KOPT-K1 (cell line): ENCODE measurements around the gene LDAH.

Source experiments
- H3K27ac ChIP-seq: fragments of 200-600 bp; sonication (generic); 2 replicates; pipeline ENCODE4 v1.5.1; 2016; ENCODE audit warnings: antibody characterized with exemption, mild to moderate bottlenecking, low read depth, low read length; ENCODE audit not compliant: poor library complexity, severe bottlenecking
- H3K36me3 ChIP-seq: fragments of 200-600 bp; sonication (generic); 2 replicates; pipeline ENCODE4 v1.5.1; 2017; ENCODE audit warnings: antibody characterized with exemption, mild to moderate bottlenecking, low read length, moderate library complexity; ENCODE audit not compliant: insufficient read depth
- H3K9me3 ChIP-seq: fragments of 200-600 bp; sonication (generic); 2 replicates; pipeline ENCODE4 v1.5.1; 2017; ENCODE audit warnings: antibody characterized with exemption, low read length, mild to moderate bottlenecking; ENCODE audit not compliant: insufficient read depth, poor library complexity, severe bottlenecking

Gene LDAH

DNA sequence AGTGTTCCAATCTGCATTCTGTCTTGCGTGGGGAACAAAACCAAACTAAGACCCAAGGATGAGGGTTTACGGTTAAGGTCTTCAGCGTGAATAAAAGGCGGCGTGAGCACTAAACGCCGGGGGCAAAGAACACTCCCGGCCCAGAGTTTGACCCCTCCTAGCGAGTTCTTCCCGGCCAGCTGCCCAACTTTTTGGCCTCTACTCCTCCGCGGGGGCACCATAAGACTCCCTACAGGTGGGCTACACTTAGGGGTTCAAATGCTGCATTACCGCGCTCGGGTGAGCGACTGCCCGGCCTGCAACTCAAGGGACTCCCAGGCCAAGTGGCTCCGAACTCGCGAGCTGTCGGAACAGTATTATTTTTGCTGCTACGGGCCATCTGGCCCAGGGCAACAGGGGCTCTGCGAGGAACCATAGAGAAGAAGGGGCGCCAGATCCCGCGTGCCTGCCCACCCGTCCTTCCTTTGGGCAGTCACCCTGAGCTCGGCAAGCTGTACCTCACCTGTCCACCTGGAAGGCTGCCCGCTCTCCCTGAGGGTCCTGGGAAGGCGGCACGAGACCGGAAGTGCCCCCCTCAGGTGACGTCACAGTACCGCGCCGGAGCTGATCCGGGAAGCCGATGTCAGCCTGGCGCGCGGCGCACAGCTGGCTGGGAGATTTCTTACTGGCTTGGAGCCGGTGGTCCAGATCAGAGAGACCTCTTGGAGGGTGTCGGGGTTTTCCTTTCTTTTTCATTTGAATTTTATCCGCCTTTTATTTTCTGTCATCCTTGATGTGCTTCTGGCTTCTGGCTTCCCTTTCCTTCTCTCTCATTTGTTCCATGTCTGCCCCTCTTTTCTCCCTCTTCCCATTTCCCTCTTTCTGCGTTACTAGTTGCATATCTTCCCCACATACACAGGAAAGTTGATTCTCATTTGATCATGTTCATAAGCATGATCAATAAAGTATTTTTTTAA lies at the start of gene LDAH:
Gene LDAH, minus strand, starts transcription at position 567 of the 956 bp plus-strand sequence. CDS start 21,638 bp downstream, outside the sequence.
- 0 out of 2 replicates have a peak, but pooled peaks cover under 1% of the 10 kb centered on the region for H3K36me3 ChIP-seq
- peak within 1 kb of the TSS; percentile 78 for H3K27ac ChIP-seq
- H3K9me3 ChIP-seq = no peaks in the 10 kb centered on the region

GRCh38 chr2:20868377-20868776 lies 45.5 kb upstream of the LDAH start:
- Histone ChIP-seq H3K9me3 (no peaks in the 10 kb centered on the region), H3K27ac (no peak overlapping the region), H3K36me3 (no peaks in the 10 kb centered on the region)

DNA sequence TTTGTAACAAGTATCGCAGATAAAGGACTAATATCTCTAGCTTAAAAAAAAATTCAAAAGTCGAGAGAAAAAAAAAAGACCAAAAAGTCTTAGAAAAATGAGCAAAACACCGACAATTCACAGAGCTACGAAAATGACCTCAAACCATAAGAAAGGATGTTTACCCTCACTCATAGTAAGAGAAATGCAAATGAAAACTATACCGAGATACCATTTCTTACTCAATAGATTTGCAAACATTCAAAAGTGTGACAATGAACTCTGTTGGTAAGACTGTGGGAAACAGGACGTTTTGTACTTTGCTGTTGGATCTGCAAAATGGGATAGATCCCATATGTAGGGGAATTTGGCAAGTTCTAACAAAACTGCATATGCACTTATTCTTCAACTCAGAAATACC lies 39.9 kb upstream of the LDAH start:
- H3K27ac ChIP-seq = no peak overlapping the region
- H3K9me3 ChIP-seq = no peaks in the 10 kb centered on the region
- no peaks in the 10 kb centered on the region for H3K36me3 ChIP-seq

GRCh38 chr2:20855456-20855855 lies 32.6 kb upstream of the LDAH start:
- H3K9me3 ChIP-seq = no peaks in the 10 kb centered on the region
- H3K27ac ChIP-seq = no peak overlapping the region
- no peaks in the 10 kb centered on the region for H3K36me3 ChIP-seq

GRCh38 chr2:20852670-20853069 lies 29.8 kb upstream of the LDAH start:
- Histone ChIP-seq H3K27ac (no peak overlapping the region), H3K9me3 (no peaks in the 10 kb centered on the region), H3K36me3 (no peaks in the 10 kb centered on the region)

- H3K9me3 ChIP-seq = no peaks in the 10 kb centered on the region
Measured at GRCh38 chr2:20852139-20852538, 29.2 kb upstream of the LDAH start.

GRCh38 chr2:20844246-20844645 lies 21.3 kb upstream of the LDAH start:
- Histone ChIP-seq H3K27ac (no peak overlapping the region), H3K9me3 (no peaks in the 10 kb centered on the region), H3K36me3 (no peaks in the 10 kb centered on the region)

More at GRCh38 chr2:20852139-20852538, 29.2 kb upstream of the LDAH start:
- Histone ChIP-seq H3K27ac (no peak overlapping the region), H3K36me3 (no peaks in the 10 kb centered on the region)

DNA sequence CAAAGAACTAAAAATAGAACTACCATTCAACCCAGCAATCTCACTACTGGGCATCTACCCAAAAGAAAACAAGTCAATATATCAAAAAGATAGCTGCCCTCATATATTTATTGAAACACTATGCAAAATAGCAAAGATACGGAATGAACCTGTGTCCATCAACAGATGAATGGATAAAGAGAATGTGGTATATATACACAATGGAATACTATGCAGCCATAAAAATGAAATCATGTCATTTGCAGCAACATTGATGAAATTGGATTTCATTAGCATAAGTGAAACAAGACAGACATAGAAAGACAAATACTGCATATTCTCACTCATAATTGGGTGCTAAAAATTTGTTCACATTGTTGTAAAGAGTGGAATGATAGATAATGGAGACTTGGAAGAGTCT lies 16.2 kb upstream of the LDAH start:
- Histone ChIP-seq H3K27ac (no peak overlapping the region), H3K36me3 (no peaks in the 10 kb centered on the region), H3K9me3 (no peaks in the 10 kb centered on the region)

GRCh38 chr2:20838016-20838415 lies 15.1 kb upstream of the LDAH start:
- Histone ChIP-seq H3K27ac (no peak overlapping the region), H3K9me3 (no peaks in the 10 kb centered on the region), H3K36me3 (no peaks in the 10 kb centered on the region)

DNA sequence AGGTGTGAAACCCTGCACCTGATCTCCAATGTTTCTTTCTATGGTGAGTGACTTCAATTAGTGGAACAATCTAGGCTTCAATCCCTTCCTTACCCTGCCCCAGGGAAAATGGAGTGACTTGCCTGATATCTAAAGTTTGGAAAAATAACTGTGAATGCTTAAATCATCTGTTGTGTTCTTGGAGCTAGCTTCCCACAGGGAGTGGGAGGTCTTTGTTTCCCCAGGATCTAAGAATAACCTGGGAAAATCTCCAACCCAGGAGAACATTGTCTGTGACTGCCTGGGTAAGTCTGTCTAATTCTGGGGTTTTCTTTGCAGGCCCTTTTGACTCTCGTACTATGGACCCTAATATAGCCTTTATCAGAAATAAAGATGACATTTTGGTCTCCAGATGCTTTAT lies 13.6 kb upstream of the LDAH start:
- Histone ChIP-seq H3K9me3 (no peaks in the 10 kb centered on the region), H3K27ac (no peak overlapping the region), H3K36me3 (no peaks in the 10 kb centered on the region)

DNA sequence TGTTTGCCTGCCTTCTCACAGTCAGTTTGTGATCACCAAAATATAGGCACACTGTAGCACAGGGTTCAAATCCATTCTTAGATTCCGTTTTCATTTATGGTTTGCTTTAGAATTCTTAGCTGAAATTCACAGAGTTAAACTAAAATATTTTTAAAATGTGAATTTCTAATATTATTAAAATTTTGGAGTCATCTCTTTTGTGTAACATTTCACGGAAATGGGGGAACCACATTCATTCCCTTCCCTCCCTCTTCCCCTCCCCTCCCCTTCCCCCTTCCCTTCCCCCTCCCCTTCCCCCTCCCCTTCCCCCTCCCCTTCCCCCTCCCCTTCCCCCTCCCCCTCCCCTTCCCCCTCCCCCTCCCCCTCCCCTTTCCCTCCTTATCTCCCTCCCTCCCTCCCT lies 11.4 kb upstream of the LDAH start:
- Histone ChIP-seq H3K27ac (no peak overlapping the region), H3K9me3 (no peaks in the 10 kb centered on the region), H3K36me3 (no peaks in the 10 kb centered on the region)

DNA sequence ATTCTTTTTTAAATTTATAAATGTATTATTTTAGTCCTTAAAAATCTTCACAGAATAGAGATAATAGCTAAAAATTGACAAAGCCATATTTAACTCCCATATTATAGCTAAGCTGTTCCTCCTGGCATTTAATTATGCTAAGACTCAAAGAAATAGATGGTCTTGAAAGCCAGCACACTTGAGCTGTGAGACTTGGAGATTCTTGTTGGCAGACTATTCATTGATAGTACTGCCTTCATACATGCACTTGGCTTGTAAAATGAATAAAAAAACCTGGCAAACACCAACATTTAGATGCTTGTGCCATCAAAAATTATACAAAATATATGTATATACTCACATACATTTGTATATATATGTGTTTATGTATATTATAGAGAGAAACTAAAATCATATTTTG lies 9.7 kb upstream of the LDAH start:
- Histone ChIP-seq H3K27ac (no peak overlapping the region), H3K36me3 (no peaks in the 10 kb centered on the region), H3K9me3 (no peaks in the 10 kb centered on the region)

DNA sequence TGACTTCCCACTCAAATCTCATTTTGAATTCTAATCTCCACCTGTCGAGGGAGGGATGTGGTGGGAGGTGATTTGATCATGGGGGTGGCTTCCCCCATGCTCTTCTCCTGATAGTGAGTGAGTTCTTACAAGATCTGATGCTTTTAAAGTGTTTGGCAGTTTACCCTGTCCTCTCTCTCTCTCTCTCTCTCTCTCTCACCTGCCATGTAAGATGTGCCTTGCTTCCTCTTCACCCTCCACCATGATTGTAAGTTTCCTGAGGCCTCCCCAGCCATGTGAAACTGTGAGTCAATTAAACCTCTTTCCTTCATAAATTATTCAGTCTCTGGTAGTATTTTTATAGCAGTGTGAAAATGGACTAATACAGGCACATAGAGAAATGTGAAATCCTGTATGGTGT lies 7.0 kb upstream of the LDAH start:
- no peak overlapping the region for H3K27ac ChIP-seq
- no peaks in the 10 kb centered on the region for H3K9me3 ChIP-seq
- no peaks in the 10 kb centered on the region for H3K36me3 ChIP-seq

- Histone ChIP-seq H3K9me3 (no peaks in the 10 kb centered on the region), H3K36me3 (no peaks in the 10 kb centered on the region), H3K27ac (no peak overlapping the region)
Measured at GRCh38 chr2:20823917-20824316, 1.0 kb upstream of the LDAH start.

DNA sequence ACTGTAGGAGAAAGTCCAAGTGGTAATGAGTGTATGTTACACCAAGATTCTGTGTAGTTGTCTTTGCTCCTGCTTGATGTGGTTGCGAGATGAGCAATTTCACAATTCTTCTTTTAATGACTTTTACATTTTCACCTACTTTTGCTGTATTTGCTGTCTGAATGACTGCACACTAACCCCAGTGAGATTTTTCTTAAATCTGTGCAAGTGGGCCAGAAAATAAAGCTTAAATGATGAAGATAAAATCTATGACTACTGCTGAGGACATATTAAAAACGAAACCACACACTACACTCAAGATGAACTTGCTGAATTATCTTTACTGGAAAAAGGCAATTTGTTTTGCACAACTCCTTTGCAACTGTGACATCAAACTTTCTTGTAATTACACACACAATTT lies 4.1 kb downstream of the LDAH start:
- Histone ChIP-seq H3K27ac (no peak overlapping the region), H3K9me3 (no peaks in the 10 kb centered on the region), H3K36me3 (0 out of 2 replicates have a peak, but pooled peaks cover 4% of the 10 kb centered on the region)

DNA sequence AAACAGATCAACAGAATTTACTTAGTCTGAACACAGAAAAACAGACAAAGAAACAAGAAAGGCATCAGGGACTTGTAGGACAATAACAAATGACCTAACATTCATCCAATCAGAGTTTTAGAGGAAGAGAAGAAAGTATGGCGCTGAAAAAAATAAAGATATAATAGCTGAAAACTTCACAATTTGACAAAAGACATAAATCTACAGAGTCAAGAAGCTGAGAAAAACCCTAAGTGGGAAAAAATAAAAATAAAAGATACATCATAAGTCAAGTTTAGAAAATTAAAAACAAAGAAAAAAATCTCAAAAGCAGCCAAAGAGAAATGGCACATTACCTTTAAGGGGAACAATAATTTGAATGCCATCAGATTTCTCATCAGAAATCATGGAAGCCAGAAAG lies 7.7 kb downstream of the LDAH start:
- no peak overlapping the region for H3K27ac ChIP-seq
- H3K36me3 ChIP-seq = 0 out of 2 replicates have a peak, but pooled peaks cover 4% of the 10 kb centered on the region
- no peaks in the 10 kb centered on the region for H3K9me3 ChIP-seq
